Panc1 (cell line): ENCODE results near the gene SNAP23. TPM values are rescaled to one million over a fixed set of nuclear protein-coding genes. Genes with fewer than 3 reads are reported as not detected.
A peak's percentile ranks its signal among the peaks of the same experiment; 100 is the strongest.
"Not testable (repeated sequence)": the region's sequence is repeated elsewhere in the genome, so short reads cannot be mapped to it uniquely, and the experiment has no call there.

Source experiments
- ATAC-seq: fragments of 200-7000 bp; cut with Tn5 transposase; 2 replicates; pipeline ENCODE4 v1.9.1; 2020; ENCODE audit warnings: mild to moderate bottlenecking, moderate library complexity
- BruUV-seq: library from RNA; stranded (reverse); fragments of 400-500 nt; replicated peaks from 2 replicates; lab custom pipeline; 2021; lab: Mats Ljungman, UMichigan
- CTCF ChIA-PET: fragments of 300-600 bp; sonication (Branson Sonifier 250); formaldehyde crosslinking; loops from one replicate; lab custom pipeline; 2022; ENCODE audit warnings: antibody characterized with exemption; lab: Charles Lee
- POLR2A ChIA-PET: fragments of 300-600 bp; sonication (Branson Sonifier 250); formaldehyde crosslinking; loops from one replicate; lab custom pipeline; 2022; ENCODE audit warnings: antibody characterized with exemption; lab: Charles Lee
- DNase-seq: peaks from one replicate; pipeline ENCODE4 v3.0.0-alpha.2; 2010; ENCODE audit warnings: low read depth, low spot score
- H3K27ac ChIP-seq: 2 replicates; pipeline ENCODE4 v1.5.1; 2011; ENCODE audit warnings: mild to moderate bottlenecking, low read length, inconsistent platforms
- H3K27me3 ChIP-seq: fragments of 200-500 bp; sonication (Bioruptor generic); 2 replicates; pipeline ENCODE4 v1.6.0; 2014; ENCODE audit warnings: low read length, inconsistent platforms; ENCODE audit not compliant: control insufficient read depth, insufficient read depth
- H3K36me3 ChIP-seq: fragments of 200-500 bp; sonication (Bioruptor generic); 2 replicates; pipeline ENCODE4 v1.5.1; 2014; ENCODE audit warnings: inconsistent platforms, mild to moderate bottlenecking, low read length, moderate library complexity; ENCODE audit not compliant: control insufficient read depth, insufficient read depth
- H3K4me1 ChIP-seq: 2 replicates; pipeline ENCODE4 v1.5.1; 2011; ENCODE audit warnings: inconsistent platforms, mild to moderate bottlenecking, low read length, moderate library complexity; ENCODE audit not compliant: control insufficient read depth, insufficient read depth
- H3K4me3 ChIP-seq, 2 experiments: 2 replicates each; pipeline ENCODE4 v1.5.1; 2011 to 2012; ENCODE audit warnings: low read depth in 2 of 2, low read length in 2 of 2, mild to moderate bottlenecking in 2 of 2, inconsistent platforms in 1 of 2, moderate library complexity in 1 of 2
- H3K9me3 ChIP-seq: fragments of 200-500 bp; sonication (Bioruptor generic); 2 replicates; pipeline ENCODE4 v1.5.1; 2014; ENCODE audit warnings: low read depth, mild to moderate bottlenecking, inconsistent platforms, low read length, moderate library complexity; ENCODE audit not compliant: control insufficient read depth, insufficient read depth
- CTCF ChIP-seq: fragments of 450-650 bp; IDR thresholded peaks from 2 replicates; pipeline ENCODE4 v1.5.1; 2017; ENCODE audit warnings: mild to moderate bottlenecking
- POLR2AphosphoS5 ChIP-seq: IDR thresholded peaks from 2 replicates; pipeline ENCODE4 v1.6.1; 2012; ENCODE audit warnings: mild to moderate bottlenecking, low read depth, low read length, moderate library complexity
- SIN3A ChIP-seq: IDR thresholded peaks from 2 replicates; pipeline ENCODE4 v1.6.1; 2012; ENCODE audit warnings: low read depth, mild to moderate bottlenecking, low read length, moderate library complexity, borderline replicate concordance; ENCODE audit not compliant: insufficient read depth
- TCF7L2 ChIP-seq: IDR thresholded peaks from 2 replicates; pipeline ENCODE4 v1.6.1; 2011; ENCODE audit warnings: mild to moderate bottlenecking, low read depth, low read length, inconsistent platforms
- in situ Hi-C: cut with HindIII; loops from 2 replicates; pipeline ENCODE4 v1.10.0; 2016; ENCODE audit warnings: low sequenced_read_pairs, low pct_unique_long_range_greater_than_20kb
- intact Hi-C: fragments of 100-400 bp; cut with micrococcal nuclease; formaldehyde crosslinking; loops from one replicate; pipeline ENCODE4 v1.10.0; 2022; ENCODE audit not compliant: unreplicated experiment
- total RNA-seq: library from RNA; stranded (reverse); gene quantifications from one replicate; pipeline ENCODE4 v1.2.1, GENCODE V29; 2021; ENCODE audit not compliant: unreplicated experiment
- TF ChIP-seq, protein P1 (sequence below), 2 experiments: IDR thresholded peaks; 2 replicates each; pipeline ENCODE4 v1.6.1; 2011 to 2012; ENCODE audit warnings: low read depth in 2 of 2, control low read depth in 1 of 2, low read length in 1 of 2, mild to moderate bottlenecking in 1 of 2, moderate library complexity in 1 of 2; ENCODE audit not compliant: insufficient read depth in 1 of 2

SNAP23 gene
- total RNA-seq, 1 experiment from 2014 or later = 48.9 TPM

GRCh38 chr15:42549741-42550392 is 54.4 kb downstream of the SNAP23 start:
- intact Hi-C loops = no loop called here
- POLR2A ChIA-PET = interaction anchor here (0.6 kb wide), 1 partner anchor 43 kb away, joined by 3 read pairs; no protein-coding TSS in a partner anchor

DNA sequence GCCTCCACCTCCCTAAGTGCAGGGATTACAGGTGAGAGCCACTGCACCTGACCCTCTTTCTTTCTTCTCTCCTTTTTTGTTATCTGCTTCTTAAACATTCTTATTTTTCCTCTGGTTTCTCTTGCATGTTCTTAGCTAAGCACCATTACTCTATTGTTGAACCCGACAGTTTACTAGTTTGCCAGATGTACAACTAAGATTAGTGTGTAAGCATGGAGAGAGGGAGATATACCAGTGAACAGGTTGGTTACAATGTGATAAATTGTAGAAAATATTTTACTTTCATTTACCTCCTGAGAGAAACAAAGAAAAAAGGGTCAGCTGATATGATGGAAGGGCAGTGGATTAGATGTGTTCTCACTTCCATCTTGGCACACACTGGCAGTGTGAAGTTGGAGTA is 58.1 kb downstream of the SNAP23 start:
- TF ChIP-seq POLR2AphosphoS5 (no peak), CTCF (no peak), TCF7L2 (no peak), SIN3A (no peak)
- TF ChIP-seq, protein P1, sequence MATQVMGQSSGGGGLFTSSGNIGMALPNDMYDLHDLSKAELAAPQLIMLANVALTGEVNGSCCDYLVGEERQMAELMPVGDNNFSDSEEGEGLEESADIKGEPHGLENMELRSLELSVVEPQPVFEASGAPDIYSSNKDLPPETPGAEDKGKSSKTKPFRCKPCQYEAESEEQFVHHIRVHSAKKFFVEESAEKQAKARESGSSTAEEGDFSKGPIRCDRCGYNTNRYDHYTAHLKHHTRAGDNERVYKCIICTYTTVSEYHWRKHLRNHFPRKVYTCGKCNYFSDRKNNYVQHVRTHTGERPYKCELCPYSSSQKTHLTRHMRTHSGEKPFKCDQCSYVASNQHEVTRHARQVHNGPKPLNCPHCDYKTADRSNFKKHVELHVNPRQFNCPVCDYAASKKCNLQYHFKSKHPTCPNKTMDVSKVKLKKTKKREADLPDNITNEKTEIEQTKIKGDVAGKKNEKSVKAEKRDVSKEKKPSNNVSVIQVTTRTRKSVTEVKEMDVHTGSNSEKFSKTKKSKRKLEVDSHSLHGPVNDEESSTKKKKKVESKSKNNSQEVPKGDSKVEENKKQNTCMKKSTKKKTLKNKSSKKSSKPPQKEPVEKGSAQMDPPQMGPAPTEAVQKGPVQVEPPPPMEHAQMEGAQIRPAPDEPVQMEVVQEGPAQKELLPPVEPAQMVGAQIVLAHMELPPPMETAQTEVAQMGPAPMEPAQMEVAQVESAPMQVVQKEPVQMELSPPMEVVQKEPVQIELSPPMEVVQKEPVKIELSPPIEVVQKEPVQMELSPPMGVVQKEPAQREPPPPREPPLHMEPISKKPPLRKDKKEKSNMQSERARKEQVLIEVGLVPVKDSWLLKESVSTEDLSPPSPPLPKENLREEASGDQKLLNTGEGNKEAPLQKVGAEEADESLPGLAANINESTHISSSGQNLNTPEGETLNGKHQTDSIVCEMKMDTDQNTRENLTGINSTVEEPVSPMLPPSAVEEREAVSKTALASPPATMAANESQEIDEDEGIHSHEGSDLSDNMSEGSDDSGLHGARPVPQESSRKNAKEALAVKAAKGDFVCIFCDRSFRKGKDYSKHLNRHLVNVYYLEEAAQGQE (IDR thresholded peaks at IDR 0.05; ENCODE audit: insufficient read depth in 1 of 2, low read depth in 2 of 2, low read length in 1 of 2) = no peak
- no peak overlapping the region for H3K4me3 ChIP-seq
- no peaks in the 10 kb centered on the region; the same call in 1 of the 2 replicates for H3K36me3 ChIP-seq
- POLR2A ChIA-PET = interaction anchor here (0.7 kb wide), 1 partner anchor 69 kb away, joined by 6 read pairs; no protein-coding TSS in a partner anchor
- H3K27ac ChIP-seq = no peak overlapping the region
- CTCF ChIA-PET = no interaction called here
- H3K9me3 ChIP-seq = no peaks in the 10 kb centered on the region
- H3K27me3 ChIP-seq = no peaks in the 10 kb centered on the region
- DNase-seq (no peak), ATAC-seq (no peak)
- peaks cover 5% of the 10 kb centered on the region; the same call in 1 of the 2 replicates for H3K4me1 ChIP-seq
- in situ Hi-C loops = no loop called here
- intact Hi-C loops = no loop called here
- BruUV-seq = no TSS peak

More at GRCh38 chr15:42549741-42550392, 54.4 kb downstream of the SNAP23 start:
- H3K36me3 ChIP-seq = peaks cover 1% of the 10 kb centered on the region
- DNase-seq = no peak
- TSS peak; percentile 74 for BruUV-seq
- no peak for ATAC-seq
- no peaks in the 10 kb centered on the region for H3K9me3 ChIP-seq
- in situ Hi-C loops = no loop called here
- TF ChIP-seq SIN3A (no peak), CTCF (no peak), POLR2AphosphoS5 (no peak), TCF7L2 (no peak)
- TF ChIP-seq, protein P1 (IDR thresholded peaks at IDR 0.05; ENCODE audit: insufficient read depth in 1 of 2, low read depth in 2 of 2, low read length in 1 of 2) = no peak
- H3K4me1 ChIP-seq = peaks cover 27% of the 10 kb centered on the region
- peak overlapping the region; percentile 83 to 100 for H3K4me3 ChIP-seq
- H3K27ac ChIP-seq = peak overlapping the region; percentile 94
- no peaks in the 10 kb centered on the region for H3K27me3 ChIP-seq
- CTCF ChIA-PET = no interaction called here

GRCh38 chr15:42556550-42557207 is 61.2 kb downstream of the SNAP23 start:
- H3K36me3 ChIP-seq, POLR2A ChIA-PET, intact Hi-C loops, H3K27me3 ChIP-seq, ATAC-seq, DNase-seq, CTCF ChIA-PET, H3K4me3 ChIP-seq, in situ Hi-C loops, H3K4me1 ChIP-seq, BruUV-seq, H3K27ac ChIP-seq, H3K9me3 ChIP-seq: not testable (repeated sequence)
